HG03575 (cell line): ENCODE results near the gene ELAC1.

Experiments
- ATAC-seq: cut with Tn5 transposase; IDR thresholded peaks from one replicate; pipeline ENCODE4 v1.9.1; 2021; ENCODE audit not compliant: unreplicated experiment, insufficient number of reproducible peaks, low FRiP score; ENCODE audit errors: extremely low read depth

Gene ELAC1

DNA sequence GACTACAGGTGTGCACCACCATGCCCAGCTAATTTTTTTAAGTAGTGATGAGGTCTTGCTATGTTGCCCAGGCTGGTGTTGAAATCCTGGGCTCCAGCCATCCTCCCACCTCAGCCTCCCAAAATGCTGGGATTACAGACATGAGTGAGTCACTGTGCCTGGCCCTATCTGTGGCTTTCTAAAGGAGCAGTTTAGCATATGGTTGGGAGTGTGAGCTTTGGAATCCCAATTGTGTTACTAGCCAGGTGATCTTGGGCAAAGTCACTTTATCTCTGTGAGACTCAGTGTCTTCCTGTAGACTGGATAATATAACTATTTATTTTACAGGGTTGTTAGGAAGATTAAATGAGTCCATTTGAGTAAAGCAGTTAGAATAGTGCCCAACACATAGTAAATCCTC lies 42.4 kb downstream of the ELAC1 start:
- no peak for ATAC-seq

DNA sequence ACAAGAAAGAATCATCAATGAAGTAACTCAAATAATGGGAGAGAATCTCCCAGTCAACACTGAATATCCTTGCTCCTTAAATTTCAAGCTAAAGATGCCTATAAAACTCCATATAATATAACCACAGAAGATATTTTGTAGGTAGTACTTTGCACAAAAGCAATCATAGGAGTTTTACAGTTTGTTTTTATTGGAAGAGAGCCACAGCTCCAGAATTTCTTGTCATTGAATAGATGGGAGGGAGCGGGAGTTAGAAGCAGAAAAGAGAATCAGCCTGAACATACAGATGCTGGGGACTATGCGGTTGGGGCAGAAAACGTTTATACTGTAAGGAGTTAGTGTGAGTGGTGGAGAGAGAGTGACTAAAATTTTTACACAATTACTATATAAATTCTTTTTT lies 43.9 kb downstream of the ELAC1 start:
- no peak for ATAC-seq

DNA sequence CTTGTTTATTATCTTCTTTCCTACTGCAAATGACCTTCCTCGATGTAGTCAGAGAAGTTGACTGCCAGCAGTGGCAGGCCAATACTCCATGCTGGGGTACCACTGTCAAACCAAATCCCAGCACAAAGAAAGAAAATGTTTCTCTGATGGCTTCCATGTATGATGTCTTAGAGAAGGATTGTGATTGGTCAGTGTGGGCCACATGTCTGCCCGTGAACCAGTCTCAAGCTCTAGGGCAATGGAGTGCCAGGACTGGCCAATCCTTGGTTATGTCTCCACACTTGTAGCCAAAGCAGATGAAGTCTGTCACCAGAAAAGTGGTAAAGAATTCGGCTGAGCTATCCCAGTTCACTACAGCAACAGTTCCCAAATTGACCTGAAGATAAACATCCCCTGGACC lies 44.6 kb downstream of the ELAC1 start:
- ATAC-seq, result no peak

DNA sequence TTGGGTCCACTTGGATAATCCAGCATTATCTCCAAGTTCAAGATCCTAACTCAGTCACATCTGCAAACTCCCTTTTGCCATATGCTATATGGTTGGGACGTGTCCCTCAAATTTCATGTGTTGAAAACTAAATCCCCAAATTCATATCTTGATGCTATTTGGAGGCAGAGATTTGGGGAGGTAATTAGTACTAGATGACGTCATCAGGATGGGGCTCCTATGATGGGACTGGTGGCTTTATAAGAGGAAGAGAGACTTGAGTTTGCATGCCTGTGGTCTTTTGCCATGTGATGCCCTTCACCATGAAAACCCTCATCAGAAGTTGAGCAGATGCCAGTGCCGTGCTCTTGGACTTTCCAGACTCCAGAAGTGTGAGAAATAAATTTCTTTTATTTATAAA lies 45.4 kb downstream of the ELAC1 start:
- ATAC-seq, result no peak

- ATAC-seq, result no peak
These were observed 49.5 kb downstream of the ELAC1 start for GRCh38 chr18:51017140-51017879.

DNA sequence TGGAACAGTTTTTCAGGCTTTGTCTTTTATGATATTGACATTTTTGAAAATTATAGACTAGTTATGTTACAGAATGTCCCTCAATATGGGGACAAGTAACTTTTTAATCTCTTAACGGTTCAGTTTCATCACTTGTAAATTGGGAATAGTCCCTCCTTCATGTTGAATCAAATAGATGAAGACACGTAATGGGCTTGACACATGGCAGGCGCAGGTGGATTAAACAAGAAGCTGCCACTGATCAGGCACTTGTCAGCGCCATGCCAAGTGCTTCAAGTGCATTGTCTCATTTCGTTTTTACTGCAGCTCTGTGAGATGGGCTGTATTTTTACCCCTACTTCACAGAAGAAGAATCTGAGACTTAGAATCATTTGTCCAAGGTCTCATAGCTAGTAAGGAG lies 52.7 kb downstream of the ELAC1 start:
- ATAC-seq, result no peak

GRCh38 chr18:51021226-51021965 lies 53.6 kb downstream of the ELAC1 start:
- no peak for ATAC-seq

- ATAC-seq, result no peak
These were observed 57.7 kb downstream of the ELAC1 start for GRCh38 chr18:51025512-51025911.

- no peak for ATAC-seq
These were observed 60.5 kb downstream of the ELAC1 start for GRCh38 chr18:51028201-51028805.

DNA sequence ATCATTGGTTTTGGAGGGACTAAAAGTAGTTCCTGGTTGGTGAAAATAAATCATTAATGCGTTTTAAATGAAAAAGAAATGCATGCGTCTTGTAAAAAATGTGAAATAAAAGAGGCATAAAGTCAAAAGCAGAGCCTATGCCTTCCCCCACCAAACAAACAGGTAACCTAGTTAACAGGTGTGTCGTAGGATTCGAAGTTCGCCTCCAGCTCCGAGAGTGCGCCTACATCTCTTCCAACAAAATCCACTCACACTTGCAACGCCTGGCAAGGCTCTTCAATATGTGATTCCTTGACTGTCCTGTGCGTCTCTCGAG lies 61.5 kb downstream of the ELAC1 start:
- no peak for ATAC-seq

- ATAC-seq, result peak; percentile 36
These were observed 62.1 kb downstream of the ELAC1 start, which contains the start of gene SMAD4 for GRCh38 chr18:51029694-51030536. SMAD4 (plus strand) TSS chr18:51030213; CDS start chr18:51047047, 16,834 bp downstream.

DNA sequence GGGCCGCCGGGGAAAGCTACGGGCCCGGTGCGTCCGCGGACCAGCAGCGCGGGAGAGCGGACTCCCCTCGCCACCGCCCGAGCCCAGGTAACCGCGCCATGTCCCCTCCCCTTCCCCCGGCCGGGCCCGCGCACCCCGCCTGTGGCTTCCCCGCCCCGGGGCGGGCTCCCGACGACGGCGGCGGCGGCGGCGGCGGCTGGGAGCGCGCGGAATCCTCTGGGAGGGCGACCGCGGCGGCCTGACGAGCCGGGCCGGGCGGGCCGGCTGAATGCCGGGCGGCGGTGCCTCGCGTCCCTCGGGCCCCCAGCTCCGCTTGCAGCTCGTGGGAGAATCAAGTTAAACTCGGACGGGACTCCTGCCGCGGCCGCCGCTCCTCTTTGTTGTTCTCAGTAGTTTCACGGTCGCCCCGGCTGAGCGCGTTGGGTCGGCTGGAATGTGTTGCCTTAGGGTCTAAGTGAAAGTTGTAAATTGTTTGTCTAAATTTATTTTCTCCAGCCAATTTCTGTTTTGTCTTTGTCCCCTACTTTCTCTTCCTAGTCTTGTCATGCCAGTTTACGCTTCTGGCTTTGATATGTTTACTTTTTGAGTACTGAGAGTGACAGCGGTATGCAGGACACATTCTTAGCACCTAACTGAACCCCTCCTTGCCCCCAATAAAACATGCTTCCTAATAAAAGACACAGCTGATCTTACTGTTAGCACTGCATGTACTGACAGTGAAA lies 62.9 kb downstream of the ELAC1 start:
- peak; percentile 9 for ATAC-seq

DNA sequence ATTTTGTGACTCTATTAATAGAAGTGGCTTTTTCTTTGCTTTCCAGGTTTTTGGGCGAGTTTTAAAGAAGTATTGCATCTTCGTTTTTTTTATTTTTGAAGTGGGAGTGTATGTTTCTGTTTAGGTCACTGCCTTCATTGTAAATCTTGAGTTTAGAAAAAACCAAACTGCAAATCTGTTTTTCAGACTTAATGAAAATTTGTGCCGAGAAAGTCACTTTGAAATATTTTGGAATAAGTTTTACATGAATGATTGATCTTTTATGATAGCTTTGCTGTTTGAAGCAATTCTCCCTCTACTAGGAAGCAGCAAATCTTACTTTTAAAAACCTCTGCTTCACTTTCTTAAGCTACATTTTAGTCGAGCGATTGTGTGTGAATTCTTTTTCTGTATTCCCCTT lies 64.4 kb downstream of the ELAC1 start:
- no peak for ATAC-seq

- no peak for ATAC-seq
These were observed 69.4 kb downstream of the ELAC1 start for GRCh38 chr18:51037230-51037629.
